KOPT-K1 (cell line): Measurements from ENCODE around the gene SLC39A13.

Experiments
- H3K27ac ChIP-seq: fragments of 200-600 bp; sonication (generic); 2 replicates; pipeline ENCODE4 v1.5.1; 2016; ENCODE audit warnings: antibody characterized with exemption, mild to moderate bottlenecking, low read depth, low read length; ENCODE audit not compliant: poor library complexity, severe bottlenecking
- H3K36me3 ChIP-seq: fragments of 200-600 bp; sonication (generic); 2 replicates; pipeline ENCODE4 v1.5.1; 2017; ENCODE audit warnings: antibody characterized with exemption, mild to moderate bottlenecking, low read length, moderate library complexity; ENCODE audit not compliant: insufficient read depth
- H3K9me3 ChIP-seq: fragments of 200-600 bp; sonication (generic); 2 replicates; pipeline ENCODE4 v1.5.1; 2017; ENCODE audit warnings: antibody characterized with exemption, low read length, mild to moderate bottlenecking; ENCODE audit not compliant: insufficient read depth, poor library complexity, severe bottlenecking

The SLC39A13 gene

GRCh38 chr11:47408598-47409439 is 429 bp downstream of the SLC39A13 start:
- Histone ChIP-seq H3K36me3 (peaks cover 4% of the 10 kb centered on the region; the same call in 1 of the 2 replicates), H3K9me3 (no peaks in the 10 kb centered on the region), H3K27ac (peak overlapping the region; percentile 56)

- H3K27ac ChIP-seq: peak overlapping the region; percentile 56
- H3K9me3 ChIP-seq: no peaks in the 10 kb centered on the region
- H3K36me3 ChIP-seq: peaks cover 11% of the 10 kb centered on the region; the same call in 1 of the 2 replicates
Observed at GRCh38 chr11:47409440-47410369, 1.3 kb downstream of the SLC39A13 start.

- H3K9me3 ChIP-seq: no peaks in the 10 kb centered on the region
- peaks cover 21% of the 10 kb centered on the region; the same call in 1 of the 2 replicates for H3K36me3 ChIP-seq
- no peak overlapping the region for H3K27ac ChIP-seq
Observed at GRCh38 chr11:47410370-47411264, 2.2 kb downstream of the SLC39A13 start.

- peaks cover 34% of the 10 kb centered on the region for H3K36me3 ChIP-seq
- H3K27ac ChIP-seq: no peak overlapping the region
- no peaks in the 10 kb centered on the region for H3K9me3 ChIP-seq
Observed at GRCh38 chr11:47411884-47412746, 3.7 kb downstream of the SLC39A13 start.

GRCh38 chr11:47413351-47413750 is 5.0 kb downstream of the SLC39A13 start:
- H3K9me3 ChIP-seq: no peaks in the 10 kb centered on the region
- H3K27ac ChIP-seq: no peak overlapping the region
- peaks cover 46% of the 10 kb centered on the region for H3K36me3 ChIP-seq

- Histone ChIP-seq H3K27ac (no peak overlapping the region), H3K9me3 (no peaks in the 10 kb centered on the region), H3K36me3 (peaks cover 54% of the 10 kb centered on the region)
Observed at GRCh38 chr11:47413908-47414684, 5.7 kb downstream of the SLC39A13 start.

GRCh38 chr11:47414685-47415070 is 6.3 kb downstream of the SLC39A13 start:
- peaks cover 60% of the 10 kb centered on the region for H3K36me3 ChIP-seq
- H3K9me3 ChIP-seq: no peaks in the 10 kb centered on the region
- no peak overlapping the region for H3K27ac ChIP-seq

- Histone ChIP-seq H3K36me3 (peaks cover 66% of the 10 kb centered on the region), H3K27ac (no peak overlapping the region)
Observed at GRCh38 chr11:47415091-47415854, 6.9 kb downstream of the SLC39A13 start.

GRCh38 chr11:47415949-47416472 is 7.6 kb downstream of the SLC39A13 start:
- H3K27ac ChIP-seq: no peak overlapping the region
- H3K36me3 ChIP-seq: peaks cover 73% of the 10 kb centered on the region
- H3K9me3 ChIP-seq: no peaks in the 10 kb centered on the region

More at GRCh38 chr11:47415091-47415854, 6.9 kb downstream of the SLC39A13 start:
- H3K9me3 ChIP-seq: no peaks in the 10 kb centered on the region

GRCh38 chr11:47417712-47418111 is 9.3 kb downstream of the SLC39A13 start:
- peaks cover 90% of the 10 kb centered on the region for H3K36me3 ChIP-seq
- H3K27ac ChIP-seq: no peak overlapping the region
- H3K9me3 ChIP-seq: no peaks in the 10 kb centered on the region

- Histone ChIP-seq H3K36me3 (peaks cover 97% of the 10 kb centered on the region), H3K27ac (no peak overlapping the region), H3K9me3 (no peaks in the 10 kb centered on the region)
Observed at GRCh38 chr11:47418454-47419259, 10.3 kb downstream of the SLC39A13 start.

GRCh38 chr11:47425611-47426010 is 17.2 kb downstream of the SLC39A13 start:
- Histone ChIP-seq H3K36me3 (peaks cover 45% of the 10 kb centered on the region), H3K9me3 (no peaks in the 10 kb centered on the region), H3K27ac (peak overlapping the region; percentile 95)
